ENCODE results near the gene PARD6A.

DNA sequence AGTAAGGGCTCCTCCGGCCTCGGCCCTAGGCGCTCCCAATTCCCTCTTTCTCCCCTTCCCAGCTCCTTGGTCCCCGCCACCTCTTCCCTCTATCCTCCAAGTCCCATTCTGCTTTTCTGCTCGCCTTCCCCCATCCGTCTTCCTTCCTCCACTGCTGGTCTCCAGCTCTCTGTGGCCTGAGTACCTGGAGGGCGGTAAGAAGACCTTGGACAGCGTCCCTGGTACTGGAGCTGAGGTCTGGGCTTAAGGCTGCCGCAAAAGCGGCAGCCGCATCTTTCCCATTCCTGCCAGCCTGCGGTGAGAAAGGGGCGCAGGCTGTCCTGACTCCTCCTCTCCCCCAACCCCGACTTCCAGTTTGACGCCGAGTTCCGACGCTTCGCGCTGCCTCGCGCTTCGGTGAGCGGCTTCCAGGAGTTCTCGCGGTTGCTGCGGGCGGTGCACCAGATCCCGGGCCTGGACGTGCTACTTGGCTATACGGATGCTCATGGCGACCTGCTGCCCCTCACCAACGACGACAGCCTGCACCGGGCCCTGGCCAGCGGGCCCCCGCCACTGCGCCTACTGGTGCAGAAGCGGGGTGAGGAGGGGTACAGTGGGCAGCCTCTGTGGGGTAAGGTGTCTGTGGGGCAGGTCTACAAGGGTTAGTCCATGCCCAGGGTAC lies 471 bp downstream of the PARD6A start:
- TF ChIP-seq, protein P1, sequence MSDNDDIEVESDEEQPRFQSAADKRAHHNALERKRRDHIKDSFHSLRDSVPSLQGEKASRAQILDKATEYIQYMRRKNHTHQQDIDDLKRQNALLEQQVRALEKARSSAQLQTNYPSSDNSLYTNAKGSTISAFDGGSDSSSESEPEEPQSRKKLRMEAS (IDR thresholded peaks at IDR 0.05; ENCODE audit: low read depth, low read length), result no peak
- TF ChIP-seq, protein P2, sequence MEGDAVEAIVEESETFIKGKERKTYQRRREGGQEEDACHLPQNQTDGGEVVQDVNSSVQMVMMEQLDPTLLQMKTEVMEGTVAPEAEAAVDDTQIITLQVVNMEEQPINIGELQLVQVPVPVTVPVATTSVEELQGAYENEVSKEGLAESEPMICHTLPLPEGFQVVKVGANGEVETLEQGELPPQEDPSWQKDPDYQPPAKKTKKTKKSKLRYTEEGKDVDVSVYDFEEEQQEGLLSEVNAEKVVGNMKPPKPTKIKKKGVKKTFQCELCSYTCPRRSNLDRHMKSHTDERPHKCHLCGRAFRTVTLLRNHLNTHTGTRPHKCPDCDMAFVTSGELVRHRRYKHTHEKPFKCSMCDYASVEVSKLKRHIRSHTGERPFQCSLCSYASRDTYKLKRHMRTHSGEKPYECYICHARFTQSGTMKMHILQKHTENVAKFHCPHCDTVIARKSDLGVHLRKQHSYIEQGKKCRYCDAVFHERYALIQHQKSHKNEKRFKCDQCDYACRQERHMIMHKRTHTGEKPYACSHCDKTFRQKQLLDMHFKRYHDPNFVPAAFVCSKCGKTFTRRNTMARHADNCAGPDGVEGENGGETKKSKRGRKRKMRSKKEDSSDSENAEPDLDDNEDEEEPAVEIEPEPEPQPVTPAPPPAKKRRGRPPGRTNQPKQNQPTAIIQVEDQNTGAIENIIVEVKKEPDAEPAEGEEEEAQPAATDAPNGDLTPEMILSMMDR (IDR thresholded peaks at IDR 0.05; ENCODE audit: low read depth, low read length), result no peak
- TF ChIP-seq POLR2A (IDR thresholded peaks at IDR 0.05; ENCODE audit: extremely low read depth, insufficient read length), result no peak

All from NB4 (cell line).